ENCODE results near the gene ATP2A1.
"Not testable (repeated sequence)": the region's sequence is repeated elsewhere in the genome, so short reads cannot be mapped to it uniquely, and the experiment has no call there.

GRCh38 chr16:28926284-28926683 lies 48.0 kb downstream of the ATP2A1 start:
- TF ChIP-seq CTCF, POLR2A (IDR thresholded peaks at IDR 0.05): not testable (repeated sequence)
